Coronary artery (tissue), 2 donors: ENCODE measurements around the gene ERC2.

ENCODE experiments used
- DNase-seq: peaks from one replicate; pipeline ENCODE4 v3.0.0-alpha.2; 2017; ENCODE audit warnings: low spot score
- H3K27ac ChIP-seq, 2 donors: fragments of 200-600 bp; sonication (generic); one replicate each; pipeline ENCODE4 v1.5.1; 2016 to 2019
- H3K4me3 ChIP-seq: fragments of 200-600 bp; sonication (generic); 2 replicates; pipeline ENCODE4 v1.5.1; 2016; ENCODE audit warnings: mild to moderate bottlenecking, moderate library complexity
- CTCF ChIP-seq: fragments of 200-600 bp; sonication (generic); IDR thresholded peaks from one replicate; pipeline ENCODE4 v1.5.1; 2019; ENCODE audit warnings: antibody characterized with exemption

ERC2 gene

GRCh38 chr3:55826731-55827496, 641.4 kb downstream of the ERC2 start:
- no peak for TF ChIP-seq CTCF
- no peak for DNase-seq
- Histone ChIP-seq H3K27ac (no peak overlapping the region), H3K4me3 (no peak overlapping the region)

- H3K4me3 ChIP-seq, result no peak overlapping the region
- TF ChIP-seq CTCF, result no peak
- no peak for DNase-seq
- H3K27ac ChIP-seq, result no peak overlapping the region
Observed at GRCh38 chr3:55826097-55826496, 642.2 kb downstream of the ERC2 start.

GRCh38 chr3:55824406-55824805, 643.9 kb downstream of the ERC2 start:
- Histone ChIP-seq H3K27ac (no peak overlapping the region), H3K4me3 (no peak overlapping the region)
- DNase-seq, result no peak
- no peak for TF ChIP-seq CTCF

GRCh38 chr3:55823829-55824228, 644.4 kb downstream of the ERC2 start:
- H3K4me3 ChIP-seq, result no peak overlapping the region
- H3K27ac ChIP-seq, result no peak overlapping the region
- no peak for TF ChIP-seq CTCF
- no peak for DNase-seq

GRCh38 chr3:55823001-55823400, 645.3 kb downstream of the ERC2 start:
- DNase-seq, result no peak
- TF ChIP-seq CTCF, result no peak
- H3K27ac ChIP-seq, result no peak overlapping the region
- H3K4me3 ChIP-seq, result no peak overlapping the region

- Histone ChIP-seq H3K27ac (no peak overlapping the region), H3K4me3 (no peak overlapping the region)
- no peak for TF ChIP-seq CTCF
- DNase-seq, result no peak
Observed at GRCh38 chr3:55819005-55819404, 649.3 kb downstream of the ERC2 start.

GRCh38 chr3:55818485-55818884, 649.8 kb downstream of the ERC2 start:
- no peak overlapping the region for H3K4me3 ChIP-seq
- DNase-seq, result no peak
- no peak for TF ChIP-seq CTCF
- no peak overlapping the region for H3K27ac ChIP-seq
